Effector CD4-positive, alpha-beta T cell (primary cell): ENCODE measurements around the gene OXA1L.
"Not testable (repeated sequence)": the region's sequence is repeated elsewhere in the genome, so short reads cannot be mapped to it uniquely, and the experiment has no call there.

ENCODE experiments used
- DNase-seq: peaks from one replicate; pipeline ENCODE4 v3.0.0-alpha.2; 2020

The OXA1L gene

GRCh38 chr14:22769369-22769768, 2.9 kb downstream of the OXA1L start:
- DNase-seq, result no peak

- DNase-seq, result no peak
These were observed 4.1 kb downstream of the OXA1L start for GRCh38 chr14:22770481-22771187.

GRCh38 chr14:22772725-22773124, 6.2 kb downstream of the OXA1L start:
- no peak for DNase-seq

GRCh38 chr14:22773162-22774010, 6.9 kb downstream of the OXA1L start:
- no peak for DNase-seq

GRCh38 chr14:22774011-22774706, 7.7 kb downstream of the OXA1L start:
- no peak for DNase-seq

- no peak for DNase-seq
These were observed 9.7 kb downstream of the OXA1L start for GRCh38 chr14:22776215-22776614.

GRCh38 chr14:22776849-22777248, 10.4 kb downstream of the OXA1L start:
- not testable (repeated sequence) for DNase-seq

- DNase-seq, result no peak
These were observed 11.6 kb downstream of the OXA1L start for GRCh38 chr14:22778084-22778483.

- no peak for DNase-seq
These were observed 13.7 kb downstream of the OXA1L start for GRCh38 chr14:22780105-22780679.

GRCh38 chr14:22780941-22781300, 14.4 kb downstream of the OXA1L start:
- no peak for DNase-seq

GRCh38 chr14:22781301-22781991, 15.0 kb downstream of the OXA1L start:
- no peak for DNase-seq

GRCh38 chr14:22786685-22787084, 20.2 kb downstream of the OXA1L start:
- DNase-seq, result no peak

- DNase-seq, result no peak
These were observed 24.8 kb downstream of the OXA1L start for GRCh38 chr14:22791301-22791700.

- DNase-seq, result no peak
These were observed 25.7 kb downstream of the OXA1L start for GRCh38 chr14:22792158-22792557.

- not testable (repeated sequence) for DNase-seq
These were observed 27.1 kb downstream of the OXA1L start for GRCh38 chr14:22793550-22793949.

GRCh38 chr14:22793976-22794375, 27.5 kb downstream of the OXA1L start:
- no peak for DNase-seq

- DNase-seq, result no peak
These were observed 28.1 kb downstream of the OXA1L start for GRCh38 chr14:22794551-22794951.

GRCh38 chr14:22796087-22796707, 29.7 kb downstream of the OXA1L start:
- DNase-seq, result no peak

GRCh38 chr14:22797017-22797917, 30.8 kb downstream of the OXA1L start:
- no peak for DNase-seq

- no peak for DNase-seq
These were observed 32.0 kb downstream of the OXA1L start for GRCh38 chr14:22798528-22798927.

GRCh38 chr14:22800346-22800745, 33.9 kb downstream of the OXA1L start:
- no peak for DNase-seq
